Fibroblast of skin of right biceps (primary cell): ENCODE results near the gene SH3GL3.
A peak's percentile ranks its signal among the peaks of the same experiment; 100 is the strongest.

Experiments used
- DNase-seq: peaks from one replicate; pipeline ENCODE4 v3.0.0-alpha.2; 2013

The SH3GL3 gene, protein sequence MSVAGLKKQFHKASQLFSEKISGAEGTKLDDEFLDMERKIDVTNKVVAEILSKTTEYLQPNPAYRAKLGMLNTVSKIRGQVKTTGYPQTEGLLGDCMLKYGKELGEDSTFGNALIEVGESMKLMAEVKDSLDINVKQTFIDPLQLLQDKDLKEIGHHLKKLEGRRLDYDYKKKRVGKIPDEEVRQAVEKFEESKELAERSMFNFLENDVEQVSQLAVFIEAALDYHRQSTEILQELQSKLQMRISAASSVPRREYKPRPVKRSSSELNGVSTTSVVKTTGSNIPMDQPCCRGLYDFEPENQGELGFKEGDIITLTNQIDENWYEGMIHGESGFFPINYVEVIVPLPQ

GRCh38 chr15:83446904-83447709, at the start of gene SH3GL3:
TSS of gene SH3GL3 (plus strand) at chr15:83447341. CDS start at chr15:83447534, 193 bp downstream.
- peak; percentile 79 for DNase-seq

GRCh38 chr15:83398626-83399025, 48.5 kb upstream of the SH3GL3 start:
- DNase-seq = peak; percentile 71

DNA sequence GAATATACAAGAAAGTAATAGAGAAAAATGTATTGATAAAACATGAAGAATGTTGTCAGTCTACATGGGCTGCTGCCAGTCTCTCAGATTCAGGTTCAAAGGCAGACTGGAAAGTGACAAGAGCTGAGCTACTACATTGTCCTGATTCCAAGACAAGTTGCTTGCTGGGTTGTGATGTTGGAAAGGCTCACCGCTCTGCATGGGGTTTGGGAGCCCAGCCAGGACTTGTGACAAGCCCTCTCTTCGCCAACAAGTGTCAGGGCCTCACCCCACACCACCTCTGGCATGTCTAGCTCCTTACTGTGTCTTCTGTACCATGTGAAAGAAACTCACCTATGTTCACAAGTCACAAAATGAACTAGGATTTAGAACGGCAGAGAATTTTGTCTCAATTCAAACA, 43.0 kb upstream of the SH3GL3 start:
- no peak for DNase-seq

- DNase-seq = no peak
These were observed 36.6 kb upstream of the SH3GL3 start for GRCh38 chr15:83410532-83410931.

GRCh38 chr15:83413054-83413719, 34.0 kb upstream of the SH3GL3 start:
- no peak for DNase-seq

- DNase-seq = no peak
These were observed 25.1 kb upstream of the SH3GL3 start for GRCh38 chr15:83422081-83422480.

DNA sequence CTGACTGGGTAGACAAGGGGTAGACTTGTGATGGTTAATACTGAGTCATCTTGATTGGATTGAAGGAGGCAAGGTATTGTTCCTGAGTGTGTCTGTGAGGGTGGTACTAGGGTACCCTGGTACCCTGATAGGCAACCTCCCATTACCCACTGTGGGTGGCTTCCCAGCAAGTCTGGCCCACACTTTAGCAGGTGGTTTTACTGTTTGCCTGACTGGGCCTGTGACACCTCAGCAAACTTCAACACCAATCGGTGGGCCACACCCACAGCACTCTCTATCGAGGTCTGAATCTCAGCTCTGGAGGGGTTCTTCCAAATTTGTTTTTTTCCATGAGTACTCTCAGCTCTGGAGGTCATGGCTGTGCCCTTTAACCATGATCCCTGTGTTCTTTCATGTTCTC, 24.6 kb upstream of the SH3GL3 start:
- no peak for DNase-seq

DNA sequence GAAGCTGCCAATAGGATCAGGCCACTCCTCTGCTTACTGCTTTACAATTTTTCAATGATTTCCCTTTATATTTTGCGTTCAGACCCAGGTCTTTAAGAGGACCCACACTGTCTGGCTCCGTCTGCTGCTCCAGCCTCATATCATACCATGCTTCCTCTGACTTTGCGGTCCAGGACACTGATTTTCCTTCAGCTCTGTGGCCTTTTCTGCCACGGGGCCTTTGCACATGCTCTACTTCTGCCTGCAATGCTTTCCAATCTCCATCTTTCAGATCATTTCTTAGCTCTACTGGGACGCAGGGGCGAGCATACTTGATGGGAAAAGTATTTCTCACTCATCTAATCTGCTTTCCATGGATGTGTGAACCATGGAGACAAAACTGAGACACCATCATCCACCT, 23.0 kb upstream of the SH3GL3 start:
- no peak for DNase-seq

GRCh38 chr15:83430441-83430840, 16.7 kb upstream of the SH3GL3 start:
- DNase-seq = peak; percentile 65

DNA sequence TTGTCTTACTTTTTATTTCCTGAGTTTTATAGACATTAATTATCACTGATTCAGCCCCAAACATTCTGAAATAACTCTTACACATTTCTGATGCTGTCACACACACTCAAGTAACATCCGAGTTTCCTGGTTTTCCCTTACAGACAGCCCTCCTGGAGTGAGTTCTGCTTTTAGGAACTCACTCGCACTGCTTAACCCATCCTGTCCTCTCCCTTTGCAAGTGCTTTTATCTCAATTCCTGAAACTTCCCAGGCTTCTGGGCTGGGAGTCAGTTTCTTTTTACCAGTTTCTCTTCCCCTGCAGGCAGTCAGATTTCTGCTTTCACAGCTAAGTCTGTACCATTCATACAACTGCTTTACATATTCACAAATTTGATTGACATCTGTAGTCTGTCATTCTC, 15.6 kb upstream of the SH3GL3 start:
- no peak for DNase-seq

DNA sequence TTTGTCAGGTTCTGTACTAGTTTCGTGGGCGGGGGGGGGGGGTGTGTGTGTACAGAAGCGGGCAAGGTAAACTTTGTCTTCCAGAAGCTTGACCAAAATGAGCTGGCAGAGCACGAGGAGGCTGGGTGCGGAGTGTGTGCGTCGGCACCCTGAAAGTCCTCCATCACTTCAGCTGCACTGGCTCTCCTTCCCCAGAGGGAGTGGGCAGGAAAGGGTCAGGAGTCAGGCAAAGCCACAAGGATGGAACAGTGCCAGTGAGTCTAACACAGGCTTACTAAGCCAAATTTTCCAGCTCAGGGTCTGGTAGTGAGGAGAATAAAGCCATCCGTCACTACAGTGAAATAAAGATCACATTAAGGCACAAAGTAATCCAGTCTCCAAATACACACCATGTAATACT, 11.9 kb upstream of the SH3GL3 start:
- DNase-seq = peak; percentile 23

- no peak for DNase-seq
These were observed 11.4 kb upstream of the SH3GL3 start for GRCh38 chr15:83435782-83436181.

- peak; percentile 71 for DNase-seq
These were observed 10.5 kb upstream of the SH3GL3 start for GRCh38 chr15:83436513-83437158.

DNA sequence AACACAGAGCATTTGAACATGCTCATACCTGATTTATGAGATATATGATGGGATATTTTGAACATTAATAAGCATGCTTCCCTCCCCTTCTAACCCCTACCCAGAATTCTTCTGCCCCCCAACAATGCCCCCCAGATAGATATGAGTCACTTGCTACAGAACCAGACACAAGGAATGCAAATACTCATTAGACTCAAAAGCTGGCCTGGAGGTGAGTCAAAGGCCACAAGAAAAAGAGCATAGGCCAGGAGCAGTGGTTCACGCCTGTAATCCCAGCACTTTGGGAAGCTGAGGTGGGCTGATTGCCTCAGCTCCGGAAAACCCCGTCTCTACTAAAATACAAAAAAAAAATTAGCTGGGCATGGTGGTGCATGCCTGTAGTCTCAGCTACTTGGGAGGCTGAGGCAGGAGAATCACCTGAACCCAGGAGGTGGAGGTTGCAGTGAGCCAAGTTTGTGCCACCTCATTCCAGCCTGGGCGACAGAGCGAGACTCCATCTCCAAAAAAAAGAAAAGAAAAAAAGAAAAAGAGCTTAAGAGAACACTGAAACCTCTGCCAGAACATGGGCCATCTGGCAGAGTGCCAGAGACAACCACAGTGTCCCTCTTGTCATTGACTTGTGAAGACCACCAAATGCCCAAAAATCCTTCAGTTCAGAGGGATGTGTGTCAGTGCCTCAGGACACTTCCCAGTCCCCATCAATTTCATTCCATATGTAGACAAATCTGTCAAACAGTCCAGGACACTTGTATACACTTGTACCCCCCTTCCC, 3.9 kb upstream of the SH3GL3 start:
- DNase-seq = peak; percentile 62

GRCh38 chr15:83444936-83445335, 2.2 kb upstream of the SH3GL3 start:
- DNase-seq = no peak

DNA sequence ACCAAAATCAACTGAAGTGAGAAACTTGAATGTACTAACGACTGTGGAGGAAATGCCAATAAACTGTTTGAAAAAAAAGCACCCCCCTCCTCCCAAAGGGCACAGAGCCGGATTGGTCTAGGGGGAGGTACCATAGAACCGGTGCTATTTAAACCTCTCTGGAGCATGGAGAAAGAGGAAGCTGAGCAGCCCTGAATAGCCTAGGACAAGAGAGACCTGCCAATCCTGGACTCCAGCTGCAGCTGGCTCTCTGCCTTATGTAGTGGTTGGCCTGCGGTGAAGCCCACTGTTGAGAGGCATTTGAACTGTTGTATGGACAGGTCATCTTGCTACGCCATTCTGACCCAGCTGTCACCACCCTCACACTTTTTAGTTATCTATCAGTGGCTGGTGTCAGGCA, 1.5 kb upstream of the SH3GL3 start:
- DNase-seq = no peak

- no peak for DNase-seq
These were observed 724 bp upstream of the SH3GL3 start for GRCh38 chr15:83446417-83446816.

DNA sequence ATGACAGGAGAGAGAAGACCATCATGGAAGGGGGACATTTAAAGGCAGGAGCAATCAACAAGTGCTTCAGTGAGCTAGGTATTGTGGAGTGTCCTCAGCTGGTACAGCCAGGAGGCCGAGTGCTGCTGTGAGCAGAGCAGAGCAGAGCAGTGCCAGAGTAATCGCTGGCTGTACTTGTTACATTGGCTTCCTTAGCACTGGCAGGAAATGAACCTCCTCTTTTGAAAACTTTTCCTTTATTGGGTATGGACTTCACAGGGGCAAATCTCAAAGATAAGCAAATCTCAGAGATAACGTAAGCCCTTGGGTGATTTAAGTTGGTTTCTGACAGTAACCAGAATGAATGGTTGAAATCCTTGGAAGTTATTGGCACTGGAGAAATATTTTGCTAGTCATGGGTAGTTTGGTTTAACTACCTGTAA, 2.1 kb downstream of the SH3GL3 start:
- DNase-seq = no peak

- peak; percentile 51 for DNase-seq
These were observed 2.9 kb downstream of the SH3GL3 start for GRCh38 chr15:83449937-83450506.

DNA sequence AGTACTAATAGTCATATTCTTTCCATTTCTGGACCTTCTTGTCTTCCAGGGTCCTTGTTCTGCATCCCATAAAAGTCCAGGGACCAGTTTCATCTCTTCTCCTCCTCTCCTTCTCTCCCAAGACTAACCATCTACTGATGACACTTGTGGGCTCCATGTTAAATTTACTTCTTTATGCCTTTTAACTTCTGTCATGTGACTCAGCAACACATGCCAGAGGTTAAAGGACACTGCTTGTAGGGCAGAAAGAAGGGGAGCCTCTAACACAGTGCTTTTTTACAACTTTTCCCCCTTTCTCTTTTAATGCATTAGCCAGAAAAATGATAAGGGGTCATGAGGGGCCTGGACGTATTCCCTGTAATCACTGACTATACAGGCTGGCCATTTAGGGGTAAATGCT, 10.0 kb downstream of the SH3GL3 start:
- no peak for DNase-seq

GRCh38 chr15:83458381-83458780, 11.2 kb downstream of the SH3GL3 start:
- no peak for DNase-seq

- DNase-seq = no peak
These were observed 14.9 kb downstream of the SH3GL3 start for GRCh38 chr15:83462026-83462425.
